Kidney (tissue), 14 donors: ENCODE measurements around the gene REEP1. TPM values are rescaled to one million over a fixed set of nuclear protein-coding genes. Genes with fewer than 3 reads are reported as not detected.

Experiments used
- DNase-seq, 5 donors: peaks; one replicate each; pipeline ENCODE4 v3.0.0-alpha.2; 2013 to 2020
- FAIRE-seq: peaks from 2 replicates; lab custom pipeline; 2012; peaks lifted over from hg19 to GRCh38; lab: Jason Lieb, UNC
- H3K27ac ChIP-seq, 2 donors: one replicate each; pipeline ENCODE4 v1.7.0; 2013; ENCODE audit warnings: low read depth in 2 of 2, low read length in 2 of 2, inconsistent platforms in 1 of 2
- H3K27me3 ChIP-seq: one replicate; pipeline ENCODE4 v1.7.1; 2013; ENCODE audit warnings: low read length, inconsistent platforms; ENCODE audit not compliant: control insufficient read depth, insufficient read depth
- H3K36me3 ChIP-seq, 3 donors: one replicate each; pipeline versions ENCODE4 v1.7.0 to v1.7.1; 2013; ENCODE audit warnings: low read length in 3 of 3, control low read depth in 1 of 3, inconsistent platforms in 1 of 3; ENCODE audit not compliant: insufficient read depth in 3 of 3, control insufficient read depth in 2 of 3
- H3K4me1 ChIP-seq, 3 donors: one replicate each; pipeline versions ENCODE4 v1.7.0 to v1.7.1; 2013; ENCODE audit warnings: low read length in 3 of 3, inconsistent platforms in 1 of 3, low read depth in 1 of 3; ENCODE audit not compliant: control insufficient read depth in 2 of 3, insufficient read depth in 2 of 3
- H3K4me3 ChIP-seq, 3 donors: one replicate each; pipeline versions ENCODE4 v1.7.0 to v1.8.1; 2013; ENCODE audit warnings: low read length in 3 of 3, control low read depth in 1 of 3, inconsistent platforms in 1 of 3
- H3K9ac ChIP-seq, 3 donors: one replicate each; pipeline versions ENCODE4 v1.7.0 to v1.7.1; 2013; ENCODE audit warnings: low read length in 3 of 3, control low read depth in 1 of 3, inconsistent platforms in 1 of 3
- H3K9me3 ChIP-seq, 3 donors: one replicate each; pipeline versions ENCODE4 v1.7.0 to v1.7.1; 2013; ENCODE audit warnings: low read length in 3 of 3, control low read depth in 1 of 3, inconsistent platforms in 1 of 3; ENCODE audit not compliant: control insufficient read depth in 2 of 3, insufficient read depth in 1 of 3
- CTCF ChIP-seq: IDR thresholded peaks from 3 replicates; pipeline ENCODE4 v1.5.1; 2012; ENCODE audit warnings: mild to moderate bottlenecking, moderate library complexity, borderline replicate concordance; ENCODE audit not compliant: insufficient read depth; ENCODE audit errors: extremely low read depth
- intact Hi-C: fragments of 100-400 bp; cut with DNase I; formaldehyde crosslinking; loops from one replicate; pipeline ENCODE4 v1.11.1; 2022
- polyA plus RNA-seq: library from polyadenylated mRNA; stranded (reverse); fragments of 350-450 nt; fragmentation: Illumina TruSeq; extraction: RNeasy Lipid Tissue Mini Kit (QIAGEN cat#74804); gene quantifications from one replicate; pipeline ENCODE4 v1.2.3, GENCODE V29; 2014; ENCODE audit warnings: low read depth, low replicate concordance; ENCODE audit not compliant: insufficient read depth
- total RNA-seq: library from RNA; stranded (reverse); fragmentation: NEBNext Ultra II Directional; extraction: Animal tissue kit (Norgen Biotek cat#: 25700); gene quantifications from one replicate; pipeline ENCODE4 v1.2.1, GENCODE V29; 2021
- donor health status: control.
- donor health status: control.
- donor health status: control.
- donor health status: control.
- donor health status: control.
- donor health status: DM: yes; HTN: yes; CAD: no.
- donor health status: Normal renal cell carcinoma (clear cell type).

REEP1 gene
- total and polyA plus RNA-seq, 2 donors from 2014 or later = 3.3 to 4.3 TPM

GRCh38 chr2:86302320-86302719 lies 35.1 kb downstream of the REEP1 start:
- H3K9me3 ChIP-seq = no peaks in the 10 kb centered on the region
- no peak overlapping the region for H3K27ac ChIP-seq
- intact Hi-C loops = no loop called here
- H3K27me3 ChIP-seq = no peaks in the 10 kb centered on the region
- DNase-seq (no peak), FAIRE-seq (no peak)
- H3K9ac ChIP-seq = no peak overlapping the region
- H3K4me1 ChIP-seq = peaks cover 0 to 10% (median 6%) of the 10 kb centered on the region in 3 donors
- H3K4me3 ChIP-seq = no peak overlapping the region
- no peaks in the 10 kb centered on the region for H3K36me3 ChIP-seq
- TF ChIP-seq CTCF = no peak

DNA sequence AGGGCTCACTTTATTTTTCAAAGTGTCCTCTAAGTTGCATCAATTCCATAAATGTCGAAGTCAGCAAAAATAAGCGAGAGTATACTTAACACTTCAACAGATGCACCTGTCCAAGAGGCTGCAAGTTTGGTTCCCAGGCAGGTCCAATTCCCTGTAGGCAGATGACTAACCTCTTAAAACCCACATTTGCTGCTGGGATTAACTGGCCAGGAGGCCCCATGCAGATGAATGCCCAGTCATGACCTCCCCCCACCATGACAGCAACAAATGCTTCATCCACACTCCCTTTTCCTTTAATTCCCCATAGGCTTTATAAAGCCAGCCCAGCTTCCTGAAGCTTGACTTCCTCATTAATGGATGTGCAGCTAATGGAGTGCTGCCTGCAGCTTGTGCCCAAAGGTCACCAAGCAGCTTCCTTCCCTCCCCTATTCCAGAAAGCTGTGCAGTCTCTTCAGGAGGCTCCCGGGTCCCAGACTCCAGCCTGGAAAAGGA lies 35.7 kb downstream of the REEP1 start:
- Histone ChIP-seq H3K27ac (no peak overlapping the region), H3K27me3 (no peaks in the 10 kb centered on the region), H3K36me3 (no peaks in the 10 kb centered on the region), H3K4me3 (no peak overlapping the region), H3K9ac (no peak overlapping the region), H3K4me1 (peaks cover 0 to 10% (median 6%) of the 10 kb centered on the region in 3 donors), H3K9me3 (no peaks in the 10 kb centered on the region)
- DNase-seq (peak in 3 of 5 donors; percentile 32 to 77 (median 50)), FAIRE-seq (no peak)
- intact Hi-C loops = no loop called here
- no peak for TF ChIP-seq CTCF

GRCh38 chr2:86301009-86301408 lies 36.4 kb downstream of the REEP1 start:
- Histone ChIP-seq H3K4me1 (peaks cover 0 to 10% (median 6%) of the 10 kb centered on the region in 3 donors), H3K9ac (no peak overlapping the region), H3K27me3 (no peaks in the 10 kb centered on the region), H3K4me3 (no peak overlapping the region), H3K9me3 (no peaks in the 10 kb centered on the region), H3K36me3 (no peaks in the 10 kb centered on the region), H3K27ac (no peak overlapping the region)
- intact Hi-C loops = no loop called here
- peak in 3 of 5 donors; percentile 34 to 63 (median 61) for DNase-seq
- TF ChIP-seq CTCF = no peak
- no peak for FAIRE-seq

DNA sequence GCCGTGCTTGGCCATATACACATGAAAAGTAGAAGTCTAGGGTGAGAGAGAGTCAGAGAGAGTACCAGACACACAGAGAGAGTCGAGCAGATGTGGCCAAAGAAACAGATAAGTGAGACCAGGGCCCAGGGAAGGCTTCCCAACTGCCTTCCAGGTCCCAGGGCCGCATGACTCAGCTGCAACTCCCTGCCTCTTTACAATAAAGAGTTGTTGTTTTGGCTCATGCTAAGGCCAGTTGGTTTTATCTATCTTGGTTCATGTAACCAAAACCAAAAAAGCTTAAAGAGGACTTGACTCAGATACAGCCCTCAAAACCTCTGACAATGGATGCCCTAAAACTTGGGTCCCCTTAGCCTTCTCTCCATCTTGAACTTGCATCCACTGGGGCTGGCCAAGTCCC lies 36.9 kb downstream of the REEP1 start:
- H3K27ac ChIP-seq = no peak overlapping the region
- no peak for TF ChIP-seq CTCF
- H3K9ac ChIP-seq = no peak overlapping the region
- H3K9me3 ChIP-seq = no peaks in the 10 kb centered on the region
- no peaks in the 10 kb centered on the region for H3K36me3 ChIP-seq
- H3K4me1 ChIP-seq = peaks cover 0 to 10% (median 6%) of the 10 kb centered on the region in 3 donors
- H3K27me3 ChIP-seq = no peaks in the 10 kb centered on the region
- DNase-seq (no peak), FAIRE-seq (no peak)
- intact Hi-C loops = no loop called here
- H3K4me3 ChIP-seq = no peak overlapping the region
